ENCODE data around the gene TDG. TPM values are rescaled to one million over a fixed set of nuclear protein-coding genes. Genes with fewer than 3 reads are reported as not detected.

TDG gene
- polyA plus RNA-seq, 2 of the 4 experiments (the other 2 are of a cell fraction): 28.7 to 65.4 TPM

- ATAC-seq (no peak), FAIRE-seq (no peak), DNase-seq (ENCODE audit: low read depth in 1 of 2, low spot score in 1 of 2) (no peak)
- Histone ChIP-seq H3K9me3 (no peaks in the 10 kb centered on the region), H3K4me1 (no peaks in the 10 kb centered on the region), H3K4me3 (no peak overlapping the region), H3K4me2 (no peak overlapping the region), H3K27ac (no peak overlapping the region)
- TF ChIP-seq POLR2AphosphoS2 (conservative IDR thresholded peaks at IDR 0.05; ENCODE audit: low read length) (no peak), HOXA7 (CRISPR knock-in tag; IDR thresholded peaks at IDR 0.05) (no peak), NR3C1 (IDR thresholded peaks at IDR 0.05) (no peak), EP300 (IDR thresholded peaks at IDR 0.05) (no peak), CHD2 (IDR thresholded peaks at IDR 0.05; ENCODE audit: low read length, partially characterized antibody) (no peak), EHF (CRISPR knock-in tag; IDR thresholded peaks at IDR 0.05) (no peak), TP53 (CRISPR knock-in tag; IDR thresholded peaks at IDR 0.05) (no peak), TFCP2L1 (CRISPR knock-in tag; IDR thresholded peaks at IDR 0.05) (no peak), NFE2L2 (conservative IDR thresholded peaks at IDR 0.05; ENCODE audit: low read length) (no peak), USF2 (IDR thresholded peaks at IDR 0.05) (no peak), HMGXB4 (CRISPR knock-in tag; IDR thresholded peaks at IDR 0.05; ENCODE audit: borderline replicate concordance) (no peak)
- POLR2A ChIA-PET: no interaction called here
- CTCF ChIA-PET: interaction anchor here (1.3 to 1.5 kb wide), 2 partner anchors 10 to 20 kb away, joined by 3 read pairs; no protein-coding TSS in a partner anchor
- 81% methylated on average over 5 of the region's 5 CpGs for WGBS (ENCODE audit: missing lambda C conversion rate)
These were observed 30.9 kb downstream of the TDG start for GRCh38 chr12:103996595-103996994.

- Histone ChIP-seq H3K9me3 (no peaks in the 10 kb centered on the region), H3K27ac (no peak overlapping the region), H3K4me2 (no peak overlapping the region), H3K4me1 (no peaks in the 10 kb centered on the region), H3K4me3 (no peak overlapping the region)
- ATAC-seq (no peak), DNase-seq (ENCODE audit: low read depth in 1 of 2, low spot score in 1 of 2) (no peak), FAIRE-seq (no peak)
- WGBS (ENCODE audit: missing lambda C conversion rate): 67% methylated on average over 16 of the region's 16 CpGs
- no peak for TF ChIP-seq RCOR1 (IDR thresholded peaks at IDR 0.05; ENCODE audit: low read depth, low read length)
- TF ChIP-seq GATA3 (IDR thresholded peaks at IDR 0.05; ENCODE audit: borderline replicate concordance): no peak
- no peak for TF ChIP-seq HOXA7 (CRISPR knock-in tag; IDR thresholded peaks at IDR 0.05)
- TF ChIP-seq FOXS1 (CRISPR knock-in tag; IDR thresholded peaks at IDR 0.05): no peak
- TF ChIP-seq JUN (IDR thresholded peaks at IDR 0.05): no peak
- TF ChIP-seq, protein P1, sequence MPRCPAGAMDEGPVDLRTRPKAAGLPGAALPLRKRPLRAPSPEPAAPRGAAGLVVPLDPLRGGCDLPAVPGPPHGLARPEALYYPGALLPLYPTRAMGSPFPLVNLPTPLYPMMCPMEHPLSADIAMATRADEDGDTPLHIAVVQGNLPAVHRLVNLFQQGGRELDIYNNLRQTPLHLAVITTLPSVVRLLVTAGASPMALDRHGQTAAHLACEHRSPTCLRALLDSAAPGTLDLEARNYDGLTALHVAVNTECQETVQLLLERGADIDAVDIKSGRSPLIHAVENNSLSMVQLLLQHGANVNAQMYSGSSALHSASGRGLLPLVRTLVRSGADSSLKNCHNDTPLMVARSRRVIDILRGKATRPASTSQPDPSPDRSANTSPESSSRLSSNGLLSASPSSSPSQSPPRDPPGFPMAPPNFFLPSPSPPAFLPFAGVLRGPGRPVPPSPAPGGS (IDR thresholded peaks at IDR 0.05): no peak
- TF ChIP-seq SMC3 (IDR thresholded peaks at IDR 0.05): no peak
- TF ChIP-seq REST (IDR thresholded peaks at IDR 0.05): no peak
- TF ChIP-seq ZSCAN20 (CRISPR knock-in tag; IDR thresholded peaks at IDR 0.05): no peak
- no peak for TF ChIP-seq CHD4 (IDR thresholded peaks at IDR 0.05; ENCODE audit: borderline replicate concordance)
- TF ChIP-seq EHF (CRISPR knock-in tag; IDR thresholded peaks at IDR 0.05): no peak
- POLR2A ChIA-PET: no interaction called here
- CTCF ChIA-PET: interaction anchor here (1.3 to 2.6 kb wide), 3 partner anchors 11 to 112 kb away, joined by 3 to 10 read pairs (median 3); no protein-coding TSS in a partner anchor
These were observed 31.7 kb downstream of the TDG start for GRCh38 chr12:103997286-103997900.

Data from A549 (cell line).